HepG2 (cell line): ENCODE data around the gene PRPF38A. TPM values are rescaled to one million over a fixed set of nuclear protein-coding genes. Genes with fewer than 3 reads are reported as not detected.

Source experiments
- ATAC-seq: fragments of 200-7000 bp; cut with Tn5 transposase; 3 replicates; pipeline ENCODE4 v1.9.1; 2020; ENCODE audit warnings: mild to moderate bottlenecking, moderate library complexity
- BruUV-seq: library from RNA; stranded (reverse); fragments of 400-500 nt; replicated peaks from 2 replicates; lab custom pipeline; 2021; lab: Mats Ljungman, UMichigan
- CTCF ChIA-PET: fragments of 300-600 bp; formaldehyde crosslinking; extraction: SDS; loops from one replicate; lab custom pipeline; 2021; ENCODE audit warnings: low total read pairs, inconsistent platforms, low intra/inter-chr PET ratio; lab: Yijun Ruan, JAX
- POLR2A ChIA-PET: fragments of 350-600 bp; sonication (Branson Sonifier 250); formaldehyde crosslinking; loops from one replicate; lab custom pipeline; 2020; ENCODE audit warnings: antibody characterized with exemption, inconsistent platforms; lab: Yijun Ruan, JAX
- DNase-seq: peaks from one replicate; pipeline ENCODE4 v3.0.0-alpha.2; 2015; ENCODE audit warnings: low spot score
- FAIRE-seq: peaks from 3 replicates; lab custom pipeline; 2011; peaks lifted over from hg19 to GRCh38; lab: Jason Lieb, UNC
- H2AFZ ChIP-seq: one replicate; pipeline ENCODE4 v1.6.1; 2011; ENCODE audit warnings: low read length, inconsistent platforms
- H3K27ac ChIP-seq: fragments of 300-600 bp; 3 replicates; pipeline ENCODE4 v1.8.0; 2011; ENCODE audit warnings: mixed run types, mild to moderate bottlenecking, mixed read lengths, low read length, inconsistent platforms; ENCODE audit not compliant: insufficient read depth; ENCODE audit errors: extremely low read length
- H3K27me3 ChIP-seq, 2 experiments: fragments of 200-600 bp in 1 of 2; 2 replicates in 1 of 2; 3 replicates in 1 of 2; pipeline versions ENCODE4 v1.6.0 to v1.8.0; 2011; ENCODE audit warnings: low read length in 2 of 2, mild to moderate bottlenecking in 2 of 2, moderate library complexity in 2 of 2, inconsistent platforms in 1 of 2; ENCODE audit not compliant: insufficient read depth in 2 of 2, control insufficient read depth in 1 of 2
- H3K36me3 ChIP-seq, 2 experiments: fragments of 200-600 bp in 1 of 2; replicated peaks in 1 of 2; 2 replicates in 1 of 2; 3 replicates in 1 of 2; pipeline versions ENCODE4 v1.5.1 to v1.8.0; 2011; ENCODE audit warnings: low read length in 2 of 2, inconsistent platforms in 1 of 2; ENCODE audit not compliant: insufficient read depth in 2 of 2, control insufficient read depth in 1 of 2
- H3K4me1 ChIP-seq: 2 replicates; pipeline ENCODE4 v1.5.1; 2012; ENCODE audit warnings: low read length, inconsistent platforms; ENCODE audit not compliant: insufficient read depth
- H3K4me2 ChIP-seq: 2 replicates; pipeline ENCODE4 v1.6.0; 2011; ENCODE audit warnings: low read depth, low read length, inconsistent platforms
- H3K4me3 ChIP-seq, 3 experiments: fragments of 200-600 bp in 1 of 3; sonication (generic), shearing (Covaris generic) in 1 of 3; replicated peaks in 1 of 3; 2 replicates each; pipeline ENCODE4 v1.5.1; 2011 to 2016; ENCODE audit warnings: low read length in 3 of 3, inconsistent platforms in 2 of 3, low read depth in 2 of 3, mild to moderate bottlenecking in 2 of 3, control low read depth in 1 of 3, mixed read lengths in 1 of 3; ENCODE audit not compliant: insufficient read depth in 1 of 3
- H3K79me2 ChIP-seq: one replicate; pipeline ENCODE4 v1.6.1; 2011; ENCODE audit warnings: low read length, inconsistent platforms; ENCODE audit not compliant: insufficient read depth
- H3K9ac ChIP-seq: 2 replicates; pipeline ENCODE4 v1.6.0; 2011; ENCODE audit warnings: mild to moderate bottlenecking, low read depth, low read length, inconsistent platforms; ENCODE audit not compliant: insufficient read depth
- H3K9me3 ChIP-seq: 2 replicates; pipeline ENCODE4 v1.5.1; 2012; ENCODE audit warnings: mild to moderate bottlenecking, low read length
- H4K20me1 ChIP-seq: 2 replicates; pipeline ENCODE4 v1.6.0; 2011; ENCODE audit warnings: inconsistent platforms, mild to moderate bottlenecking, low read length, moderate library complexity; ENCODE audit not compliant: insufficient read depth
- ARID3A ChIP-seq: IDR thresholded peaks from 2 replicates; pipeline ENCODE4 v1.6.1; 2012; ENCODE audit warnings: low read depth, low read length, improper control_type of control experiment
- CREB1 ChIP-seq, 2 experiments: fragments of 450-650 bp in 1 of 2; IDR thresholded peaks; 2 replicates each; pipeline ENCODE4 v1.6.1; 2016 to 2017; ENCODE audit warnings: control low read depth in 1 of 2, mild to moderate bottlenecking in 1 of 2, missing compliant biosample characterization in 1 of 2, missing genetic modification characterization in 1 of 2
- ELF3 ChIP-seq: IDR thresholded peaks from 2 replicates; pipeline ENCODE4 v1.6.1; 2016; ENCODE audit warnings: missing genetic modification reagents, missing compliant biosample characterization
- HDAC2 ChIP-seq: sonication (generic); formaldehyde crosslinking; IDR thresholded peaks from 2 replicates; pipeline ENCODE4 v1.4.0; 2020; ENCODE audit warnings: missing genetic modification reagents
- JUNB ChIP-seq: sonication (generic); formaldehyde crosslinking; IDR thresholded peaks from 2 replicates; pipeline ENCODE4 v1.8.0; 2022; ENCODE audit warnings: missing genetic modification reagents, mild to moderate bottlenecking, borderline replicate concordance
- MEIS2 ChIP-seq: sonication (generic); formaldehyde crosslinking; IDR thresholded peaks from 2 replicates; pipeline ENCODE4 v1.9.0; 2021; ENCODE audit warnings: mild to moderate bottlenecking, missing genetic modification reagents
- MTF1 ChIP-seq: sonication (generic); formaldehyde crosslinking; IDR thresholded peaks from 2 replicates; pipeline ENCODE4 v1.5.0; 2020; ENCODE audit warnings: missing genetic modification reagents
- NAIF1 ChIP-seq: sonication (generic); formaldehyde crosslinking; IDR thresholded peaks from 2 replicates; pipeline ENCODE4 v1.5.0; 2020; ENCODE audit warnings: mild to moderate bottlenecking, missing genetic modification reagents, borderline replicate concordance
- NBN ChIP-seq: fragments of 450-650 bp; conservative IDR thresholded peaks from 2 replicates; pipeline ENCODE4 v1.6.1; 2017
- RFXANK ChIP-seq: IDR thresholded peaks from 2 replicates; pipeline ENCODE4 v1.6.1; 2016
- SMAD1 ChIP-seq: sonication (generic); formaldehyde crosslinking; IDR thresholded peaks from 2 replicates; pipeline ENCODE4 v1.4.0; 2020; ENCODE audit warnings: missing genetic modification reagents, low read depth, mild to moderate bottlenecking, borderline replicate concordance
- ZFYVE20 ChIP-seq: sonication (generic); formaldehyde crosslinking; IDR thresholded peaks from 2 replicates; pipeline ENCODE4 v1.8.0; 2023; ENCODE audit warnings: low read depth, mild to moderate bottlenecking, moderate library complexity, missing genetic modification reagents, borderline replicate concordance
- ZMYM2 ChIP-seq: sonication (generic); formaldehyde crosslinking; IDR thresholded peaks from 2 replicates; pipeline ENCODE4 v1.8.0; 2022; ENCODE audit warnings: mild to moderate bottlenecking, missing genetic modification reagents
- ZNF121 ChIP-seq: sonication (generic); formaldehyde crosslinking; IDR thresholded peaks from 2 replicates; pipeline ENCODE4 v1.5.0; 2020; ENCODE audit warnings: mild to moderate bottlenecking, missing genetic modification reagents
- ZNF333 ChIP-seq: sonication (generic); formaldehyde crosslinking; IDR thresholded peaks from 2 replicates; pipeline ENCODE4 v1.4.0; 2020; ENCODE audit warnings: mild to moderate bottlenecking, missing genetic modification reagents, borderline replicate concordance
- ZNF33B ChIP-seq: sonication (generic); formaldehyde crosslinking; IDR thresholded peaks from 2 replicates; pipeline ENCODE4 v1.5.1; 2020; ENCODE audit warnings: mild to moderate bottlenecking, missing genetic modification reagents
- ZSCAN25 ChIP-seq: sonication (generic); formaldehyde crosslinking; IDR thresholded peaks from 2 replicates; pipeline ENCODE4 v1.8.0; 2022; ENCODE audit warnings: mild to moderate bottlenecking, missing genetic modification reagents
- WGBS: methylation state at CpG from one replicate; pipeline ENCODE4 v1.1.6; 2017; ENCODE audit warnings: low lambda C conversion rate; 5-methylcytosine and 5-hydroxymethylcytosine counted together
- in situ Hi-C: cut with HindIII; loops from 2 replicates; pipeline ENCODE4 v1.10.0; 2017; ENCODE audit warnings: low pct_unique_long_range_greater_than_20kb; ENCODE audit not compliant: extremely low pct_ligation_motif_present
- intact Hi-C: fragments of 100-400 bp; cut with micrococcal nuclease; formaldehyde crosslinking; loops from one replicate; pipeline ENCODE4 v1.10.0; 2022; ENCODE audit not compliant: unreplicated experiment
- polyA plus RNA-seq, 8 experiments: library from polyadenylated mRNA; depleted of rRNA in 3 of 8; stranded (reverse) in 7 of 8; unstranded in 1 of 8; fragments of >200 nt; fragmentation: Illumina TruSeq in 4 of 8; extraction: Trizol in 4 of 8; gene quantifications; 2 replicates each; pipeline versions ENCODE4 v1.2.1 to v1.2.3, GENCODE V29; 2011 to 2016; ENCODE audit warnings: low read depth in 4 of 8, missing spikeins in 1 of 8, mixed read lengths in 1 of 8; ENCODE audit not compliant: insufficient read depth in 1 of 8
- total RNA-seq, 5 experiments: library from RNA; depleted of rRNA; stranded (reverse); fragments of >200 nt; fragmentation: Illumina TruSeq; extraction: Trizol; gene quantifications; 2 replicates each; pipeline ENCODE4 v1.2.3, GENCODE V29; 2016; ENCODE audit warnings: low read depth in 1 of 5

Gene PRPF38A
- total and polyA plus RNA-seq, 2 of the 13 experiments (the other 11 are each of a cell fraction or from before 2014, with no cell fraction given): 18.3 to 45.5 TPM

GRCh38 chr1:52402860-52403240 is 1.6 kb upstream of the PRPF38A start:
- CTCF ChIA-PET: no interaction called here
- TF ChIP-seq ARID3A (0 out of 2 replicates have a peak, but pooled peaks have one; percentile 39), ZFYVE20 (CRISPR knock-in tag) (no peak), CREB1 (IDR thresholded peaks at IDR 0.05) (no peak), CREB1 (CRISPR knock-in tag; IDR thresholded peaks at IDR 0.05) (0 out of 2 replicates have a peak, but pooled peaks have one; percentile 15)
- no peaks in the 10 kb centered on the region for H4K20me1 ChIP-seq
- intact Hi-C loops: loop anchor here (10.0 kb wide), 1 partner anchor 282 kb away; no protein-coding TSS in a partner anchor
- H3K4me3 ChIP-seq: peak overlapping the region; percentile 76 to 96 (median 87); a peak in 5 of 6 replicates
- no peak overlapping the region for H2AFZ ChIP-seq
- H3K4me1 ChIP-seq: peaks cover 34% of the 10 kb centered on the region
- in situ Hi-C loops: no loop called here
- peak overlapping the region; percentile 97 for H3K27ac ChIP-seq
- ATAC-seq (peak; percentile 22), DNase-seq (peak; percentile 41), FAIRE-seq (no peak)
- H3K79me2 ChIP-seq: peaks cover 44% of the 10 kb centered on the region
- peak overlapping the region; percentile 99 for H3K9ac ChIP-seq
- peaks cover 0 to 39% of the 10 kb centered on the region in 2 experiments; a peak in 4 of 5 replicates for H3K36me3 ChIP-seq
- no TSS peak for BruUV-seq
- 9% methylated on average over 3 of the region's 3 CpGs for WGBS
- peaks cover 0 to 4% of the 10 kb centered on the region in 2 experiments; a peak in 1 of 5 replicates for H3K27me3 ChIP-seq
- peak overlapping the region; percentile 80 for H3K4me2 ChIP-seq
- no peaks in the 10 kb centered on the region for H3K9me3 ChIP-seq
- POLR2A ChIA-PET: interaction anchor here (1.4 kb wide), 1 partner anchor 348 kb away, joined by 3 read pairs; the partner anchor contains the start of gene TXNDC12

GRCh38 chr1:52403566-52404115 is 761 bp upstream of the PRPF38A start:
- 2% methylated on average over 13 of the region's 16 CpGs for WGBS
- peak overlapping the region; percentile 45 for H2AFZ ChIP-seq
- H3K9me3 ChIP-seq: no peaks in the 10 kb centered on the region
- BruUV-seq: TSS peak; percentile 67
- no peak for FAIRE-seq
- H3K4me2 ChIP-seq: peak overlapping the region; percentile 80
- peaks cover 44% of the 10 kb centered on the region for H3K79me2 ChIP-seq
- H3K27ac ChIP-seq: peak overlapping the region; percentile 97
- peaks cover 0 to 4% of the 10 kb centered on the region in 2 experiments; a peak in 1 of 5 replicates for H3K27me3 ChIP-seq
- ChIA-PET POLR2A (interaction anchor here (1.0 to 2.3 kb wide), 8 partner anchors 8 to 348 kb away, joined by 3 to 14 read pairs (median 9); partner anchors contain the start of genes CC2D1B, TUT4 and TXNDC12), CTCF (no interaction called here)
- peaks cover 4 to 42% of the 10 kb centered on the region in 2 experiments for H3K36me3 ChIP-seq
- peak; percentile 62 for ATAC-seq
- intact Hi-C loops (loop anchor here (1.0 to 10.0 kb wide), 3 partner anchors 37 to 281 kb away; partner anchors contain the start of gene CC2D1B), in situ Hi-C loops (no loop called here)
- peak overlapping the region; percentile 76 to 96 (median 87) for H3K4me3 ChIP-seq
- peak; percentile 45 for DNase-seq
- H4K20me1 ChIP-seq: no peaks in the 10 kb centered on the region
- H3K9ac ChIP-seq: peak overlapping the region; percentile 99
- H3K4me1 ChIP-seq: peaks cover 34% of the 10 kb centered on the region
- TF ChIP-seq ZNF333 (CRISPR knock-in tag) (no peak), ZNF121 (CRISPR knock-in tag) (peak; percentile 32; the same call in 1 of the 2 replicates), ELF3 (CRISPR knock-in tag) (peak; percentile 1; the same call in 1 of the 2 replicates), HDAC2 (CRISPR knock-in tag) (no peak), RFXANK (CRISPR knock-in tag) (peak; percentile 18; the same call in 1 of the 2 replicates), NAIF1 (CRISPR knock-in tag) (no peak; the same call in 1 of the 2 replicates), SMAD1 (CRISPR knock-in tag) (0 out of 2 replicates have a peak, but pooled peaks have one; percentile 9), ZNF33B (0 out of 2 replicates have a peak, but pooled peaks have one; percentile 4), ZSCAN25 (no peak), MTF1 (CRISPR knock-in tag) (no peak), MEIS2 (CRISPR knock-in tag) (no peak), ZMYM2 (CRISPR knock-in tag) (no peak), NBN (no peak), JUNB (CRISPR knock-in tag) (no peak)
